HS-5 (cell line): Measurements from ENCODE around the gene CDKN3.
"Not testable (repeated sequence)": the region's sequence is repeated elsewhere in the genome, so short reads cannot be mapped to it uniquely, and the experiment has no call there.

ENCODE experiments used
- DNase-seq: peaks from one replicate; pipeline ENCODE4 v3.0.0-alpha.2; 2012; ENCODE audit warnings: low read depth

Gene CDKN3

DNA sequence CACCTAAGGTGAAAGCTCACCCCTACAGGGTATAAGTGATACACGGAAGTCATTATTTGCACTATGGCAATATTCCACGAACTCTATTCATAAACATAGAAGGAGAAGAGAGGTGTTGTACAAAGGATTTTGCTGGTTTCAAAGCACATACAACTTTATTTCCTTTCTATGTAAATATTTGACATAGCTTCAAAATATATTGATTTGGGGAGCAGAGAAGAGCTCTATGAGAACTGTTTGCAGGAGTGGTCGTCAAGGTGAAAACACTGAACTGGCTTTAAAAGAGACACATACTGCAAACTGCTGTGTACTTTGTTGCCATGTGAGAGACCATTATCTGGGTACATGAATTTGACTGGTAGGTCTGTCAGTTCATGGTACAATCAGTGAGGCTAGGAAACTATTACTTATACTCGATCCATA is 27.7 kb downstream of the CDKN3 start:
- no peak for DNase-seq

GRCh38 chr14:54425068-54425467 is 28.3 kb downstream of the CDKN3 start:
- no peak for DNase-seq

- DNase-seq: no peak
These were observed 28.9 kb downstream of the CDKN3 start for GRCh38 chr14:54425537-54426274.

DNA sequence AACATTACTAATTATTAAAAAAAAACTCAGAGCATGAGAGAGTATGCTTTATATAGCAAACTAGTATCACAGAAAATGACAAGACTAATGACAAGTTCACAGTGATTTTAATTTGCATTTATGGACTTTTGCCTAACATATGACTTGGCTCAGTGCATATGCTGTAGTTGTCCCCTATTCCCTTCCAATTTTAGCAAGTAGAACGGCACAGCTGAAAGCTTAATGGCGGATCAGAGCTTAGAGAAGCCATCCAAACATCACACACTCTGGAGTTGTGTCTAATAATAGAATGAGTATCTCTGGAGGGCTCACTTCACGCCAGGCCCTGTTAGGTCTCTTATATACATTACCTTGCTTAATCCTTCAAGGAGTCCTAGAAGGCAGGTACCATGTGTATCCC is 31.1 kb downstream of the CDKN3 start:
- no peak for DNase-seq

DNA sequence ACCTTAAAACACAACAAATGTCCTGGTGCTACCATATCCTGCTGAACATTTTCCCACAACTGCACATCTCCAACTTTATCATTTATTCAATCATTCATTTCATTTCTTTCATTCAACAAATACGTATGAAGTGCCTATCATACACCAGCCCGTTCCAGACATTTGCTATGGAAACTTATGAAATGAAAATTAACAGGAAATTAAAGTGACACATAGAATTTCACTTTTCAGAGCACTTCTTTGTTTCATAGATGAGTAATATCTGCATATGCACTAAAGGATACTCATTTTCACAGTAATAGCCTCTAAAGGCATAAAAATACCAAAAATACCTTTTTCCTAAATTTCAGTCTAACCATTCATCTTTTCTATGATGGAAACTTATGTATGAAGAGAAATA is 31.7 kb downstream of the CDKN3 start:
- no peak for DNase-seq

DNA sequence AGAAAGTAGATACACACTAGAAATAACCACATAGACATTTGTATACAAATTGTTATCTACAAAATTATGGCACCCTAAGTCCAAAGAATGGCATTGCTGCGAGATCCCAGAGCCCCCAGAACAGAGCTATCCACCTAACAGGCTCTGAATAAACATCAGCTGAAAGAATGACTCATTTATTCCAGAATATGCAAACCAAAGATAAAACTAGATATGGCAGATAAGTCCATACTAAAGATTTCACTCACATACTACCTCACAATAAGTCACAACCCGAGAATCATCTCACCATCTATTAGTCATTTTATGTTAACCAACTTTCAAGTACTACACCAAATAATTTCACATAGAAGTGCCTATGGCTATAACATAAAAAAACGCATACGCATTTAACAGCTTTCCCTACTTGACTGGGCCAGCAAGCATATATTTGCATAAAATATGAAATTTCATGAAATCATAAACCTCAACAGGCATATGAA is 38.7 kb downstream of the CDKN3 start:
- DNase-seq: peak; percentile 56

DNA sequence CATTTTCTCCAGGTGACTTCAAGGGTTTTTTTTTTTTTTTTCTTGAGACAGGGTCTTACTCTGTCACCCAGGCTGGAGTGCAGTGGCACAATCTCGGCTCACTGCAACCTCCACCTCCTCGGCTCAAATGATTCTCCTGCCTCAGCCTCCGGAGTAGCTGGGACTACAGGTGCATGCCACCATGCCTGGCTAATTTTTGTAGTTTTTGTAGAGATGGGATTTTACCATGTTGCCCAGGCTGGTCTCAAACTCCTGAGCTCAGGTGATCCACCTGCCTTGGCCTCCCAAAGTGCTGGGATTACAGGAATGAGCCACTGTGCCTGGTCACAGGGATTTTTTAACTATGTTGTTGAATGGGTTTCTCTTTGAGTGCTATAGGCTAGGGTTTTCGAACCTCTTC is 41.1 kb downstream of the CDKN3 start:
- DNase-seq: not testable (repeated sequence)

GRCh38 chr14:54438703-54439102 is 41.9 kb downstream of the CDKN3 start:
- no peak for DNase-seq

DNA sequence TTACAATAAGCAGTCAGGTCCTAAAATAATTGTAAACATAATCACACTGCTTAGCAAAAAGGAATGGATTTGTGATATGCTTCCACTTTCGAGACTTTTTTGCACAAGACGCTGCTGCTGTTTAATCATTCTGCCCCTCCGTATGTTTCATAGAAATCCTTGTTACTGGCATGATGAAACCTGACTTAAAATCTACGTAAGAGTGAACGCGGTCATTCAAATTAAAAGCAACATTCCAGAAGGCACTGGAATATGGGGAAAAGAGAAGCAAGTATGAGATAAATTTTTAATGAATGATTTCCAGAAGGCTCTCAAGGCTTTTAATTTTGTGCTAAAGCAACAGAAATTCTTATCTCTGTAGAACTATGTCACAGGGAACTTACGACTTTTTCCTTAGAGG is 43.2 kb downstream of the CDKN3 start:
- no peak for DNase-seq

GRCh38 chr14:54440476-54440872 is 43.7 kb downstream of the CDKN3 start:
- DNase-seq: no peak

DNA sequence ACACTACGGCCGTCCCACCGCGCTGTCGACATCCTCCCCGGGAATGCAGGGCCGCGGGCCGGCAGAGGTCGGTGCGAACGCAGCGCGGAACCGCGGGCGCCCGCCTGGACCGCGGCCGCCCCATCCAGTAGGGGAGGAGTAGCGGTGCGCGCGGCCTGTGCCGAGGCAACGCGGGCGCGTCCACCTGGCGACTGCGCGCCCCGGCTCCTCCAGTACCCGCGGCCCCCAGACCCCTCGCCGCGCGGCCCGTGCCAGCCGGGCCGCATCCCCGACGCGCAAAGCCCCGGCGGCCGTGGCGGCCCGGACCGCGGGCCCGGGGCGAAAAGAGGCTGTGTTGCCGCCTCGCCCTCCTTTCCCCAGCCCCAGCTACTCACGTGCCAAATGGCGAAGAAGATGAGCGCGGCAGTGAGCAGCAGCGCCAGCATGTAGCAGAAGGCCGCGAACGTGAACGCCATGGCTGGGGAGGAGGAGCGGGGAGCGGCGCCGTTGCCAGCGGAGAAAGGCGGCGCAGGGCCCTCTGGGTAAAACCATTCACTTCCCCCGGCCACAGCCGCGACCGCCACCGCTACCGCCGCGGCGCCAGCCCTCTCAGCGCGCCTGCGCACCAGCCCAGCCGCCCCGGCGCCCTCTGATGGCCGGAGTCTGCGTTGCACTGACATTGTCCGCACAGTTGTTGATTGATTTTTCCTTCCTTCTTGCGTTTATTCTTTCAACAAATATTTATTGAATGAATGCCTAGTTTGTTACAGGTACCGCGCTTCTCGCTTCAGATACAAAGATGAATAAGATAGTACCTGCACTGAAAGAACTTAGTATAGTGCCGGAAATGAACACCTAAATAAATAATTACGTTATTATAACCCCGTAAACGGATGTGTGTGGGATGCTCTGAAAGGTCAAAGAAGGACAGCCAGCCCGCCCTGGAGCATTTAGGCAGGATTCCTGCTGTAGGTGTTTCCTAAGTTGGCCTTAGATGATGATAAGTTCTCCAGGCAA is 44.4 kb downstream of the CDKN3 start, which contains the start of gene CNIH1:
Gene CNIH1 (minus strand): TSS at position 502 of the 996 bp plus-strand sequence. CDS start 47 bp downstream, at position 455.
- DNase-seq: peak; percentile 61

DNA sequence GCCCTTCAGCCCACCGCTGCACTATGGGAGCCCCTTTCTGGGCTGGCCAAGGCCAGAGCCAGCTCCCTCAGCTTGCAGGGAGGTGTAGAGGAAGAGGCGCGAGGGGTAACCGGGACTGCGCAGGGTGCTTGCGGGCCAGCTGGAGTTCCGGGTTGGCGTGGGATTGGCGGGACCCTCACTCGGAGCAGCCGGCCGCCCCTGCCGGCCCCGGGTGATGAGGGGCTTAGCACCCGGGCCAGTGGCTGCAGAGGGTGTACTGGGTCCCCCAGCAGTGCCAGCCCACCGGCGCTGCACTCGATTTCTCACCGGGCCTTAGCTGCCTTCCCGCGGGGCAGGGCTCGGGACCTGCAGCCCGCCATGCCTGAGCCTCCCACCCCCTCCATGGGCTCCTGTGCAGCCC is 46.2 kb downstream of the CDKN3 start:
- not testable (repeated sequence) for DNase-seq

DNA sequence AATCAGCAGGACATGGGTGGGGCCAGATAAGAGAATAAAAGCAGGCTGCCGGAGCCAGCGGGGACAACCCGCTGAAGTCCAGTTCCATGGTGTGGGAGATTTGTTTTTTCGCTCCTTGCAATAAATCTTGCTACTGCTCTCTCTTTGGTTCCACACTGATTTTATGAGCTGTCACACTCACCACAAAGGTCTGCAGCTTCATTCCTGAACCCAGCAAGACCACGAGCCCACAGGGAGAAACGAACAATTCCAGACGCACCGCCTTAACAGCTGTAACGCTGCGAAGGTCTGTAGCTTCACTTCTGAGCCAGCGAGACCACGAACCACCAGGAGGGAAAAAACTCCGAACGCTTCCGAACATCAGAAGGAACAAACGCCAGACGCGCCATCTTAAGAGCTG is 47.2 kb downstream of the CDKN3 start:
- no peak for DNase-seq

DNA sequence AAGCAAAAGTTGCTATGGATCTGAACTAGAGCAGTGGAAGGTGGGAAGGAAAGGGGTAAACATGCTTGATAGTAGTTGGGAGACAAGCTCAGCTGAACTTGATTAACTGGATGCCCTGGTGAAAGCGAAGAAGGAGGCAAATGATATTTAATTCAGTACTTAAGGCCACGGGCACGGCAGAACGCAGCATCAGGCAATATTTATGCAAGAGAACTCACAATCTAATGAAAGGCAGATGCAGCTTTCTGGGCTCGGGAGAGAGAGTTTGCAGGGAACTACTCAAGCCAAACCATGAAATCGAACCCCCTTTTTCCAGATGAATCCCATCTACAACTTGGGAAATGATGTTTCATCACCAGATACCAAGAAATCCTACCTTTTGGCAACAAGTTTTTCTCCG is 47.9 kb downstream of the CDKN3 start:
- DNase-seq: no peak

- no peak for DNase-seq
These were observed 49.4 kb downstream of the CDKN3 start for GRCh38 chr14:54446161-54446693.

DNA sequence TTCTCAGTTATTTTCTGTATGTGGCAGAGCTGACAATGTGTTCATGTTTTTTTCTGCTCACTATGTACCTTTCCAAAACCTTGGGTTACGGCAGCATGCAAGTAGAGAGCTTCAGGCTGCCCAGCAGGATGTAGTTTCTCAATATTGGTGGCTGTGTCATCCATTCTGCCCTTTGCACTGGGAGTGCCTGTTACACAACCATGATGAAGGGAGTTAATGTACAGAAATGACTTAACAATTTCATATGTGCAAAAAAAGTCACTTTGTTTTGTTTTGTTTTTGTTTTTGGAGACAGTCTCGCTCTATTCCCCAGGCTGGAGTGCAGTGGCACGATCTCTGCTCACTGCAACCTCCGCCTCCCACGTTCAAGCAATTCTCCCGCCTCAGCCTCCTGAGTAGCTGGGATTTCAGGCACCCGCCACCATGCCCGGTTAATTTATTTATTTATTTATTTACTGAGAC is 50.5 kb downstream of the CDKN3 start:
- peak; percentile 56 for DNase-seq

- DNase-seq: peak; percentile 41
These were observed 53.7 kb downstream of the CDKN3 start for GRCh38 chr14:54450535-54450934.

DNA sequence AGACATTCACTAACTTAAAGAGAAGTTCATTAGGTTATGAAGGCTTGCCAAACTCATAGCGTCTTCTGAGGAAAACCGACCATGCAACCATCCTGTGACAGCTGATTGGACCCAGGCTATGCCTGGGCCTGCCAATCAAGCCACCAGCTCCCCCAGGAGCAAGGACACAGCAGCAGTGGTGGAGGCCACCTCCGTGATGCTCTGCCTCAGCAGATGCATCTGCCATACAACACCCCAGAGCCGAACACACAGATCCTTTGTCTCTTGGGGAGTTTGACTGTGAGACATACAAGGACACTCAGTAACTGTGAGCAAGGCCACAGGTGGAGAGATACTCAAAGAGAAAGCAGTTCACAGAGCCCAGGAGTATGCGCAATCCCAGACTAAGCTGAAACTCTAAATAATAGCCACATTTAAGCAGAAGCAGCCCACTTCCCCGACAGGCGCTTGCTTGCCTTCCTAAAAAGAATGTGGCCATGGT is 54.4 kb downstream of the CDKN3 start:
- no peak for DNase-seq

DNA sequence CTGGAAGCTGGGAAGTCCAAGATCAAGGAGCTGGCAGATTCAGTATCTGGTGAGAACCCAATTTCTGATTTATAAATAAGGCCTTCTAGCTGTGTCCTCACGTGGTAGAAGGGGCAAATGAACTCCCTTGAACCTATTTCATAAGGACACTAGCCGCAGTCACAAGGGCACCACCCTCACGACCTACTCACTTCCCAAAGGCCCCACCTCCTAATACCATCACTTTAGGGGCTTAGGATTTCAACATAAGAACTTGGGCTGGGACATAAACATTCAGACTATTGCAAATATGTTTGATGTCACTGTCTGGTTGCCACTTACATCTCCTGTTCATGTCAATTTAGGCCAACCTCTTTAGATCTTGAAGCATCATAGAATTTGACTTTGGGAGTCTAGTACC is 55.2 kb downstream of the CDKN3 start:
- DNase-seq: no peak

GRCh38 chr14:54453252-54453651 is 56.4 kb downstream of the CDKN3 start:
- DNase-seq: no peak

DNA sequence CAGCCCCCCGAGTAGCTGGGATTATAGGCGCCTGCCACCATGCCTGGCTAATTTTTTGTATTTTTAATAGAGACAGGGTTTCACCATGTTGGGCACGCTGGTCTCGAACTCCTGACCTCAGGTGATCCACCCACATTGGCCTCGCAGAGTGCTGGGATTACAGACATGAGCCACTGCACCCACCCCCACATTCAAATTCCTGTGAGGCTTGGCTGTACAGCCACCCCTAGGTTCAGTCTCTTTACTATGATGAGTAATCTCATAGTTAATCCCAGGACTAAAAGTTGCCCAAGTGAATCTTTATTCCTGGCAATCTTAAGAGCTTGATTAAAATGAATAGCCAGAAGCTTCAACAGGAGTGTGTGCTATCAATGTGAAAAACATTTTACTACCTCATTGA is 57.2 kb downstream of the CDKN3 start:
- not testable (repeated sequence) for DNase-seq

DNA sequence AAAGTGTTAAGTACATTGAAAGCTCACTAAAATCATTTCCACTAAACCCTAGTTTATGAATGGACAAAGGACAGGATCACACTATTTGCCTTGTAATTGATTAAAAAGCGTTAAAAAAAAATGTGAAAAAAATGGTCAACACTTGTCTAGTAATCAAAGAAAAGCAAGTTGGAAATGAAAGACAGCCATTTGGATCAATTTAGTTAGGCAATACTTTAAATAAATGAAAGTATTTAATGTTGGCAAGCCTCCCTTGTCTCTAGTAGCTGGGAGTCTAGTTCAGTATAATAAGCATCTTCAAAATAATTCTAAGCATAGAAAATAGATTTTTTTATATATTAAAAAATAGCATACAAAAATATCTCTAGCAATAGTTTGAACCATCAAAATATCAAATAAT is 58.6 kb downstream of the CDKN3 start:
- DNase-seq: no peak
